ENCODE data around the gene BTRC. TPM values are rescaled to one million over a fixed set of nuclear protein-coding genes. Genes with fewer than 3 reads are reported as not detected.
A peak's percentile ranks its signal among the peaks of the same experiment; 100 is the strongest.
"Not testable (repeated sequence)": the region's sequence is repeated elsewhere in the genome, so short reads cannot be mapped to it uniquely, and the experiment has no call there.

Gene BTRC
- polyA plus RNA-seq, 3 donors = 2.8 to 4.3 (median 3.1) TPM

GRCh38 chr10:101358706-101359300 is 4.8 kb downstream of the BTRC start:
- H3K27ac Mint-ChIP-seq = peak overlapping the region in 2 of 7 donors; percentile 50 to 58
- Histone ChIP-seq H3K27me3 (ENCODE audit: control insufficient read depth in 2 of 2, insufficient read depth in 2 of 2, low read length in 2 of 2) (no peaks in the 10 kb centered on the region), H3K9ac (ENCODE audit: insufficient read depth, low read length, poor library complexity, severe bottlenecking) (no peak overlapping the region), H3K9me3 (replicated peaks in 1 of 2; ENCODE audit: control insufficient read depth in 1 of 2, insufficient read depth in 1 of 2, low read length in 2 of 2) (no peaks in the 10 kb centered on the region), H3K27ac (ENCODE audit: low read depth in 1 of 2, low read length in 2 of 2) (no peak overlapping the region), H3K4me3 (replicated peaks in 1 of 3; ENCODE audit: low read depth in 2 of 3, low read length in 3 of 3) (no peak overlapping the region), H3K36me3 (replicated peaks in 1 of 2; ENCODE audit: control insufficient read depth in 1 of 2, insufficient read depth in 2 of 2, low read length in 2 of 2) (no peaks in the 10 kb centered on the region), H4K20me1 (ENCODE audit: insufficient read depth, low read length) (peaks cover 5% of the 10 kb centered on the region), H3K4me1 (ENCODE audit: control insufficient read depth in 1 of 2, insufficient read depth in 2 of 2, low read length in 2 of 2) (peaks cover 9 to 10% of the 10 kb centered on the region in 2 donors), H3K79me2 (ENCODE audit: insufficient read depth, low read length) (peaks cover 30% of the 10 kb centered on the region), H2AFZ (ENCODE audit: insufficient read depth, low read depth, low read length, poor library complexity, severe bottlenecking) (no peak overlapping the region), H3K4me2 (replicated peaks; ENCODE audit: extremely low read depth, low read length, poor library complexity, severe bottlenecking) (no peak overlapping the region)
- peaks cover 17% of the 10 kb centered on the region for H3K4me1 Mint-ChIP-seq
- DNase-seq = no peak
- H3K9me3 Mint-ChIP-seq = no peaks in the 10 kb centered on the region
- TF ChIP-seq CTCF (IDR thresholded peaks at IDR 0.05) = no peak
- 67% methylated on average over 3 of the region's 5 CpGs for WGBS (ENCODE audit: insufficient coverage)
- peaks cover 4 to 20% of the 10 kb centered on the region in 2 donors for H3K36me3 Mint-ChIP-seq
- H3K27me3 Mint-ChIP-seq (ENCODE audit: low read depth in 3 of 3) = no peaks in the 10 kb centered on the region
- no peak overlapping the region for H3K4me3 Mint-ChIP-seq
- intact Hi-C loops (cut with micrococcal nuclease) = loop anchor here in 1 of 2 donors (10.0 kb wide), 1 partner anchor 456 kb away; the partner anchor contains the start of gene OGA

GRCh38 chr10:101360090-101360489 is 6.1 kb downstream of the BTRC start:
- H3K4me3 Mint-ChIP-seq; H3K9ac ChIP-seq (ENCODE audit: insufficient read depth, low read length, poor library complexity, severe bottlenecking); H3K4me1 ChIP-seq (ENCODE audit: control insufficient read depth in 1 of 2, insufficient read depth in 2 of 2, low read length in 2 of 2); H3K27me3 Mint-ChIP-seq (ENCODE audit: low read depth in 3 of 3); H3K27me3 ChIP-seq (ENCODE audit: control insufficient read depth in 2 of 2, insufficient read depth in 2 of 2, low read length in 2 of 2); H3K9me3 ChIP-seq (replicated peaks in 1 of 2; ENCODE audit: control insufficient read depth in 1 of 2, insufficient read depth in 1 of 2, low read length in 2 of 2); H3K9me3 Mint-ChIP-seq; H3K4me3 ChIP-seq (replicated peaks in 1 of 3; ENCODE audit: low read depth in 2 of 3, low read length in 3 of 3); DNase-seq; H3K27ac ChIP-seq (ENCODE audit: low read depth in 1 of 2, low read length in 2 of 2); H2AFZ ChIP-seq (ENCODE audit: insufficient read depth, low read depth, low read length, poor library complexity, severe bottlenecking); intact Hi-C loops (cut with micrococcal nuclease); H3K4me2 ChIP-seq (replicated peaks; ENCODE audit: extremely low read depth, low read length, poor library complexity, severe bottlenecking); H3K36me3 ChIP-seq (replicated peaks in 1 of 2; ENCODE audit: control insufficient read depth in 1 of 2, insufficient read depth in 2 of 2, low read length in 2 of 2); H3K4me1 Mint-ChIP-seq; H4K20me1 ChIP-seq (ENCODE audit: insufficient read depth, low read length): not testable (repeated sequence)
- peaks cover 4 to 21% of the 10 kb centered on the region in 2 donors for H3K36me3 Mint-ChIP-seq
- 96% methylated on average over 5 of the region's 8 CpGs for WGBS (ENCODE audit: insufficient coverage)
- peaks cover 22% of the 10 kb centered on the region for H3K79me2 ChIP-seq (ENCODE audit: insufficient read depth, low read length)
- H3K27ac Mint-ChIP-seq = peak overlapping the region in 1 of 7 donors; percentile 15

- H3K4me3 ChIP-seq (replicated peaks in 1 of 3; ENCODE audit: low read depth in 2 of 3, low read length in 3 of 3); H3K9me3 Mint-ChIP-seq; H3K9me3 ChIP-seq (replicated peaks in 1 of 2; ENCODE audit: control insufficient read depth in 1 of 2, insufficient read depth in 1 of 2, low read length in 2 of 2); H3K4me2 ChIP-seq (replicated peaks; ENCODE audit: extremely low read depth, low read length, poor library complexity, severe bottlenecking); H3K4me3 Mint-ChIP-seq; H4K20me1 ChIP-seq (ENCODE audit: insufficient read depth, low read length); H3K4me1 ChIP-seq (ENCODE audit: control insufficient read depth in 1 of 2, insufficient read depth in 2 of 2, low read length in 2 of 2); H3K9ac ChIP-seq (ENCODE audit: insufficient read depth, low read length, poor library complexity, severe bottlenecking); H3K4me1 Mint-ChIP-seq; intact Hi-C loops (cut with micrococcal nuclease); H3K27me3 Mint-ChIP-seq (ENCODE audit: low read depth in 3 of 3); DNase-seq; H3K27ac Mint-ChIP-seq; H3K36me3 ChIP-seq (replicated peaks in 1 of 2; ENCODE audit: control insufficient read depth in 1 of 2, insufficient read depth in 2 of 2, low read length in 2 of 2); H2AFZ ChIP-seq (ENCODE audit: insufficient read depth, low read depth, low read length, poor library complexity, severe bottlenecking); H3K27me3 ChIP-seq (ENCODE audit: control insufficient read depth in 2 of 2, insufficient read depth in 2 of 2, low read length in 2 of 2); H3K27ac ChIP-seq (ENCODE audit: low read depth in 1 of 2, low read length in 2 of 2): not testable (repeated sequence)
- peaks cover 15% of the 10 kb centered on the region for H3K79me2 ChIP-seq (ENCODE audit: insufficient read depth, low read length)
- 100% methylated on average over 2 of the region's 4 CpGs for WGBS (ENCODE audit: insufficient coverage)
- peaks cover 5 to 25% of the 10 kb centered on the region in 2 donors for H3K36me3 Mint-ChIP-seq
These were observed 6.9 kb downstream of the BTRC start for GRCh38 chr10:101360841-101361240.
